ENCODE data around the gene CNNM3.

Gene CNNM3

DNA sequence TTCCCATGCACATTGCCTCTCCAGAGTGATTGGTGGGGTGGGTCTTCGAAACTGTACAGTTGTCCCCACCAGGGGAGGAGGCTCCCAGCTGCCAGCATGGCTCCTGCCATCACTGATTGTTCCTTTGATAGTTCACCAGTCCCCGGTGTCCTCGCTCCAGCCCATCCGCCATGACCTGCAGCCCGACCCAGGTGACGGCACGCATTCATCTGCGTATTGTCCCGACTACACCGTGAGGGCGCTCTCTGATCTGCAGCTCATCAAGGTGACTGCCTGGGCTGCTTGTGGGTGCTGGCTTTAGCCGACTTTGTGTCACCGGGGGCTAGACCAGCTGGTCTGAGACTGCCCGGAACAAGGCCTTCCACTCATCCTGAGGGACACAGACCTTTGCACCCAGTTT is 12.4 kb downstream of the CNNM3 start (continued):
- TF ChIP-seq ZNF623 (tag by site-specific recombination; IDR thresholded peaks at IDR 0.05) (no peak), ZNF560 (tag by site-specific recombination; IDR thresholded peaks at IDR 0.05; ENCODE audit: borderline replicate concordance) (no peak), ZNF701 (tag by site-specific recombination; IDR thresholded peaks at IDR 0.05) (no peak), ZNF433 (tag by site-specific recombination; IDR thresholded peaks at IDR 0.05; ENCODE audit: low read depth) (no peak), ZNF677 (tag by site-specific recombination; IDR thresholded peaks at IDR 0.05) (no peak), ZNF174 (tag by site-specific recombination; IDR thresholded peaks at IDR 0.05) (no peak)

DNA sequence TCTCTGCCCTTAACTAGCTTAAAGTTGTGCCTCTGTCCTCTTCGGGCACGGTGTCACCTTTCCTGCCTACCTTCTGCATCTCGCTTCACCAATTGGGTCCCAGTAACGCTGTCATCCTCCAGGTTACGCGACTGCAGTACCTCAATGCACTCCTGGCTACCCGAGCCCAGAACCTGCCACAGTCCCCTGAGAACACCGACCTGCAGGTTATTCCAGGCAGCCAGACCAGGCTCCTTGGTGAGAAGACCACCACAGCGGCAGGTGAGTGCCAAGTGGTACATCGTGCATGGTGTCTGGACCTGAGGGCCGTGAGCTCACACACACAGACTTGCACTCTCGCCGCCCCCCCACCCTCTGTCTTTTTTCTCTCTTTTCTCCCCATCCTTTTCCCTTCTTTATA is 12.8 kb downstream of the CNNM3 start:
- Histone ChIP-seq H3K4me3 (ENCODE audit: low read depth, low read length) (no peak overlapping the region), H3K9me3 (ENCODE audit: control insufficient read depth, insufficient read depth, low read depth, low read length) (no peaks in the 10 kb centered on the region), H3K4me1 (ENCODE audit: control insufficient read depth, insufficient read depth, low read length) (peaks cover 5% of the 10 kb centered on the region), H3K36me3 (ENCODE audit: control insufficient read depth in 2 of 2, insufficient read depth in 1 of 2, low read length in 2 of 2) (peaks cover 24 to 90% of the 10 kb centered on the region in 2 experiments), H3K27ac (ENCODE audit: extremely low read depth, low read depth, low read length) (no peak overlapping the region)
- POLR2A ChIA-PET = interaction anchor here (0.5 to 1.4 kb wide), 2 partner anchors 9 to 16 kb away, joined by 3 read pairs; no protein-coding TSS in a partner anchor
- TF ChIP-seq ZNF214 (tag by site-specific recombination; IDR thresholded peaks at IDR 0.05; ENCODE audit: borderline replicate concordance) (no peak), ZNF248 (tag by site-specific recombination; IDR thresholded peaks at IDR 0.05) (no peak), ZNF16 (tag by site-specific recombination; IDR thresholded peaks at IDR 0.05; ENCODE audit: low read depth) (no peak), ZNF544 (tag by site-specific recombination; IDR thresholded peaks at IDR 0.05) (no peak), ZNF670 (tag by site-specific recombination; IDR thresholded peaks at IDR 0.05; ENCODE audit: low read depth) (no peak), ZSCAN30 (tag by site-specific recombination; IDR thresholded peaks at IDR 0.05) (no peak)
- TF ChIP-seq, protein P1, sequence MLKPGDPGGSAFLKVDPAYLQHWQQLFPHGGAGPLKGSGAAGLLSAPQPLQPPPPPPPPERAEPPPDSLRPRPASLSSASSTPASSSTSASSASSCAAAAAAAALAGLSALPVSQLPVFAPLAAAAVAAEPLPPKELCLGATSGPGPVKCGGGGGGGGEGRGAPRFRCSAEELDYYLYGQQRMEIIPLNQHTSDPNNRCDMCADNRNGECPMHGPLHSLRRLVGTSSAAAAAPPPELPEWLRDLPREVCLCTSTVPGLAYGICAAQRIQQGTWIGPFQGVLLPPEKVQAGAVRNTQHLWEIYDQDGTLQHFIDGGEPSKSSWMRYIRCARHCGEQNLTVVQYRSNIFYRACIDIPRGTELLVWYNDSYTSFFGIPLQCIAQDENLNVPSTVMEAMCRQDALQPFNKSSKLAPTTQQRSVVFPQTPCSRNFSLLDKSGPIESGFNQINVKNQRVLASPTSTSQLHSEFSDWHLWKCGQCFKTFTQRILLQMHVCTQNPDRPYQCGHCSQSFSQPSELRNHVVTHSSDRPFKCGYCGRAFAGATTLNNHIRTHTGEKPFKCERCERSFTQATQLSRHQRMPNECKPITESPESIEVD (tag by site-specific recombination; IDR thresholded peaks at IDR 0.05) = no peak
- TF ChIP-seq, protein P2, sequence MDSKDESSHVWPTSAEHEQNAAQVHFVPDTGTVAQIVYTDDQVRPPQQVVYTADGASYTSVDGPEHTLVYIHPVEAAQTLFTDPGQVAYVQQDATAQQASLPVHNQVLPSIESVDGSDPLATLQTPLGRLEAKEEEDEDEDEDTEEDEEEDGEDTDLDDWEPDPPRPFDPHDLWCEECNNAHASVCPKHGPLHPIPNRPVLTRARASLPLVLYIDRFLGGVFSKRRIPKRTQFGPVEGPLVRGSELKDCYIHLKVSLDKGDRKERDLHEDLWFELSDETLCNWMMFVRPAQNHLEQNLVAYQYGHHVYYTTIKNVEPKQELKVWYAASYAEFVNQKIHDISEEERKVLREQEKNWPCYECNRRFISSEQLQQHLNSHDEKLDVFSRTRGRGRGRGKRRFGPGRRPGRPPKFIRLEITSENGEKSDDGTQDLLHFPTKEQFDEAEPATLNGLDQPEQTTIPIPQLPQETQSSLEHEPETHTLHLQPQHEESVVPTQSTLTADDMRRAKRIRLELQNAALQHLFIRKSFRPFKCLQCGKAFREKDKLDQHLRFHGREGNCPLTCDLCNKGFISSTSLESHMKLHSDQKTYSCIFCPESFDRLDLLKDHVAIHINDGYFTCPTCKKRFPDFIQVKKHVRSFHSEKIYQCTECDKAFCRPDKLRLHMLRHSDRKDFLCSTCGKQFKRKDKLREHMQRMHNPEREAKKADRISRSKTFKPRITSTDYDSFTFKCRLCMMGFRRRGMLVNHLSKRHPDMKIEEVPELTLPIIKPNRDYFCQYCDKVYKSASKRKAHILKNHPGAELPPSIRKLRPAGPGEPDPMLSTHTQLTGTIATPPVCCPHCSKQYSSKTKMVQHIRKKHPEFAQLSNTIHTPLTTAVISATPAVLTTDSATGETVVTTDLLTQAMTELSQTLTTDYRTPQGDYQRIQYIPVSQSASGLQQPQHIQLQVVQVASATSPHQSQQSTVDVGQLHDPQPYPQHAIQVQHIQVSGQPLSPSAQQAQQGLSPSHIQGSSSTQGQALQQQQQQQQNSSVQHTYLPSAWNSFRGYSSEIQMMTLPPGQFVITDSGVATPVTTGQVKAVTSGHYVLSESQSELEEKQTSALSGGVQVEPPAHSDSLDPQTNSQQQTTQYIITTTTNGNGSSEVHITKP (tag by site-specific recombination; IDR thresholded peaks at IDR 0.05) = no peak
- TF ChIP-seq, protein P3, sequence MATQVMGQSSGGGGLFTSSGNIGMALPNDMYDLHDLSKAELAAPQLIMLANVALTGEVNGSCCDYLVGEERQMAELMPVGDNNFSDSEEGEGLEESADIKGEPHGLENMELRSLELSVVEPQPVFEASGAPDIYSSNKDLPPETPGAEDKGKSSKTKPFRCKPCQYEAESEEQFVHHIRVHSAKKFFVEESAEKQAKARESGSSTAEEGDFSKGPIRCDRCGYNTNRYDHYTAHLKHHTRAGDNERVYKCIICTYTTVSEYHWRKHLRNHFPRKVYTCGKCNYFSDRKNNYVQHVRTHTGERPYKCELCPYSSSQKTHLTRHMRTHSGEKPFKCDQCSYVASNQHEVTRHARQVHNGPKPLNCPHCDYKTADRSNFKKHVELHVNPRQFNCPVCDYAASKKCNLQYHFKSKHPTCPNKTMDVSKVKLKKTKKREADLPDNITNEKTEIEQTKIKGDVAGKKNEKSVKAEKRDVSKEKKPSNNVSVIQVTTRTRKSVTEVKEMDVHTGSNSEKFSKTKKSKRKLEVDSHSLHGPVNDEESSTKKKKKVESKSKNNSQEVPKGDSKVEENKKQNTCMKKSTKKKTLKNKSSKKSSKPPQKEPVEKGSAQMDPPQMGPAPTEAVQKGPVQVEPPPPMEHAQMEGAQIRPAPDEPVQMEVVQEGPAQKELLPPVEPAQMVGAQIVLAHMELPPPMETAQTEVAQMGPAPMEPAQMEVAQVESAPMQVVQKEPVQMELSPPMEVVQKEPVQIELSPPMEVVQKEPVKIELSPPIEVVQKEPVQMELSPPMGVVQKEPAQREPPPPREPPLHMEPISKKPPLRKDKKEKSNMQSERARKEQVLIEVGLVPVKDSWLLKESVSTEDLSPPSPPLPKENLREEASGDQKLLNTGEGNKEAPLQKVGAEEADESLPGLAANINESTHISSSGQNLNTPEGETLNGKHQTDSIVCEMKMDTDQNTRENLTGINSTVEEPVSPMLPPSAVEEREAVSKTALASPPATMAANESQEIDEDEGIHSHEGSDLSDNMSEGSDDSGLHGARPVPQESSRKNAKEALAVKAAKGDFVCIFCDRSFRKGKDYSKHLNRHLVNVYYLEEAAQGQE (tag by site-specific recombination; IDR thresholded peaks at IDR 0.05) = no peak
- TF ChIP-seq, protein P4, sequence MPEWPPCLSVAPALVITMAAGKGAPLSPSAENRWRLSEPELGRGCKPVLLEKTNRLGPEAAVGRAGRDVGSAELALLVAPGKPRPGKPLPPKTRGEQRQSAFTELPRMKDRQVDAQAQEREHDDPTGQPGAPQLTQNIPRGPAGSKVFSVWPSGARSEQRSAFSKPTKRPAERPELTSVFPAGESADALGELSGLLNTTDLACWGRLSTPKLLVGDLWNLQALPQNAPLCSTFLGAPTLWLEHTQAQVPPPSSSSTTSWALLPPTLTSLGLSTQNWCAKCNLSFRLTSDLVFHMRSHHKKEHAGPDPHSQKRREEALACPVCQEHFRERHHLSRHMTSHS (tag by site-specific recombination; IDR thresholded peaks at IDR 0.05) = no peak
- CTCF ChIA-PET = interaction anchor here (0.6 kb wide), 4 partner anchors 74 to 246 kb away, joined by 3 to 5 read pairs (median 4); no protein-coding TSS in a partner anchor
